SKM-1 (cell line): Measurements from ENCODE around the gene GALNT10.

Experiments
- DNase-seq: peaks from one replicate; lab custom pipeline; 2025; ENCODE audit not compliant: unreplicated experiment; lab: John Stamatoyannopoulos, UW

The GALNT10 gene

GRCh38 chr5:154461531-154461930 is 271.0 kb downstream of the GALNT10 start:
- no peak for DNase-seq

- no peak for DNase-seq
Observed at GRCh38 chr5:154464438-154464837, 273.9 kb downstream of the GALNT10 start.

- peak; percentile 30 for DNase-seq
Observed at GRCh38 chr5:154465169-154465568, 274.6 kb downstream of the GALNT10 start.

- no peak for DNase-seq
Observed at GRCh38 chr5:154466147-154466546, 275.6 kb downstream of the GALNT10 start.

- no peak for DNase-seq
Observed at GRCh38 chr5:154466671-154467070, 276.1 kb downstream of the GALNT10 start.

- DNase-seq, result peak; percentile 53
Observed at GRCh38 chr5:154467655-154468354, 277.3 kb downstream of the GALNT10 start.

GRCh38 chr5:154470137-154470536 is 279.6 kb downstream of the GALNT10 start:
- DNase-seq, result no peak
